DND-41 (cell line): ENCODE measurements around the gene IFRD2.

Source experiments
- ATAC-seq: fragments of 200-7000 bp; cut with Tn5 transposase; 3 replicates; pipeline ENCODE4 v1.9.1; 2021; ENCODE audit warnings: low read depth; ENCODE audit not compliant: insufficient read depth
- DNase-seq: peaks from one replicate; pipeline ENCODE4 v3.0.0-alpha.2; 2020
- H2AFZ ChIP-seq: 2 replicates; pipeline ENCODE4 v1.6.0; 2012; ENCODE audit warnings: low read depth, low read length
- H3K27ac ChIP-seq: 2 replicates; pipeline ENCODE4 v1.5.1; 2012; ENCODE audit warnings: low read length, inconsistent platforms
- H3K27me3 ChIP-seq: fragments of 200-600 bp; sonication (generic); 2 replicates; pipeline ENCODE4 v1.6.0; 2012; ENCODE audit warnings: low read length, mild to moderate bottlenecking, inconsistent platforms; ENCODE audit not compliant: insufficient read depth, poor library complexity
- H3K36me3 ChIP-seq: 2 replicates; pipeline ENCODE4 v1.5.1; 2012; ENCODE audit warnings: low read length, inconsistent platforms; ENCODE audit not compliant: insufficient read depth
- H3K4me1 ChIP-seq: 2 replicates; pipeline ENCODE4 v1.5.1; 2012; ENCODE audit warnings: mild to moderate bottlenecking, low read length; ENCODE audit not compliant: insufficient read depth
- H3K4me2 ChIP-seq: 2 replicates; pipeline ENCODE4 v1.6.0; 2012; ENCODE audit warnings: mild to moderate bottlenecking, moderate library complexity, low read length, inconsistent platforms; ENCODE audit not compliant: insufficient read depth
- H3K4me3 ChIP-seq, 2 experiments: fragments of 200-600 bp in 1 of 2; shearing (Covaris generic) in 1 of 2; 2 replicates each; pipeline ENCODE4 v1.5.1; 2012 to 2016; ENCODE audit warnings: inconsistent platforms in 2 of 2, low read length in 2 of 2, mild to moderate bottlenecking in 2 of 2, low read depth in 1 of 2, moderate library complexity in 1 of 2
- H3K79me2 ChIP-seq: 2 replicates; pipeline ENCODE4 v1.6.0; 2012; ENCODE audit warnings: low read length, inconsistent platforms; ENCODE audit not compliant: insufficient read depth
- H3K9ac ChIP-seq: 2 replicates; pipeline ENCODE4 v1.6.0; 2012; ENCODE audit warnings: low read depth, mild to moderate bottlenecking, inconsistent platforms, low read length, moderate library complexity
- H3K9me3 ChIP-seq: 2 replicates; pipeline ENCODE4 v1.5.1; 2012; ENCODE audit warnings: low read length, moderate library complexity, mild to moderate bottlenecking, inconsistent platforms; ENCODE audit not compliant: insufficient read depth, severe bottlenecking
- H4K20me1 ChIP-seq: 2 replicates; pipeline ENCODE4 v1.6.0; 2012; ENCODE audit warnings: low read length; ENCODE audit not compliant: insufficient read depth
- EZH2 ChIP-seq: IDR thresholded peaks from 3 replicates; pipeline ENCODE4 v1.6.1; 2012; ENCODE audit warnings: borderline replicate concordance, low read depth, mild to moderate bottlenecking, moderate library complexity, low read length, inconsistent platforms; ENCODE audit not compliant: severe bottlenecking
- TF ChIP-seq, protein P1 (sequence below): IDR thresholded peaks from 2 replicates; pipeline ENCODE4 v1.5.1; 2012; ENCODE audit warnings: borderline replicate concordance, low read length, moderate library complexity, mild to moderate bottlenecking; ENCODE audit not compliant: poor library complexity, severe bottlenecking; ENCODE audit errors: extremely low read depth

IFRD2 gene

DNA sequence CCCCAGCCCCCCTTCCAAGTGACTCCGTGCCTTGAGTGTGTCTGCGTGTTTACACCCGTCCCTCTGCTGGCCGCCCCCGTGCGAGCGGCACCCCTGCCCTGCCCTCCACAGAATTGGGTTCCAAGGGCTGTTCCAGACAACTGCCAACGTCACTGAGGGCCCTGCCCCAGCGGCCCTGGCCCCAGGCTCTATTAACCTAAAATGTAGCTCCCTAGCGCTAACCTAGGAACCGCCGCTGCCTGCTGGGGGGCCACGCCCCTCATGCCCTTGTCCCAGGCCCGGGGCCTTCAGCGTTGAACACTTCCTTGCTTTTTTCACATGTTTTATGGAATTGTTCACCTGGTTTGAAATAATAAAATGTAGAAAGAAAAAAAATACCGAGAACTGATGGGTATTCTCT is 33.2 kb downstream of the IFRD2 start:
- ATAC-seq = no peak
- H3K4me1 ChIP-seq = peaks cover 18% of the 10 kb centered on the region

DNA sequence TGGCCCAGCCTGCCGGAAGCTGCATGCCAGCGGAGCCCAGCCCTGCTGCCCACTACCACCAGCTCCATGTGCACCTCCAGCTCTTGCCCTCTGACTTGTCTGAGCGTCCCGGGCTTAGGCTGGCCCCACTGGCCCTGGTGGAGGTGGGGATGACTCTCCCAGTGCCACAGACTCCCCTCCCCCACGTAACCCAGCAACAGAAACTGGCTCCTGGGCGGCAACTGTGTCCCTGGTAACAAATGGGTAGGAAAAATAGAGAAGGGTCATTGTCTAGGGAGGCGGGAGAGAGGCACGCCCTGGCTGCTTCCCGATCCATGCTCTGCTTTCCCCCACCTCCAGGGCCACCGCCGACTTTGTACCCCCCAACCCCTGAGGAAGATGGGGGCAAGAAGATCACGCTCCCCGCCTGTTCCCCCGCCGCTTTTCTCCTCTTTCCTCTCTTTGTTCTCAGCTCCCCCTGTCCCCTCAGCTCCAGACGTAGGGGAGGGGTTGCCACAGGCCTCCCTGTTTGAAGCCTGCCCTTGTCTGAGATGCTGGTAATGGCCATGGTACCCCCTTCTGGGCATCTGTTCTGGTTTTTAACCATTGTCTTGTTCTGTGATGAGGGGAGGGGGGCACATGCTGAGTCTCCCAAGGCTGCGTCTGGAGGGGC is 34.1 kb downstream of the IFRD2 start:
- no peak overlapping the region for H2AFZ ChIP-seq
- H3K4me3 ChIP-seq = no peak overlapping the region
- no peak for ATAC-seq
- H3K4me2 ChIP-seq = no peak overlapping the region
- H3K9me3 ChIP-seq = no peaks in the 10 kb centered on the region
- no peak overlapping the region for H3K27ac ChIP-seq
- H3K4me1 ChIP-seq = peaks cover 18% of the 10 kb centered on the region
- peaks cover 48% of the 10 kb centered on the region for H3K36me3 ChIP-seq
- no peak for DNase-seq
- peaks cover 5% of the 10 kb centered on the region; the same call in 1 of the 2 replicates for H3K79me2 ChIP-seq
- H3K9ac ChIP-seq = no peak overlapping the region
- H4K20me1 ChIP-seq = peaks cover 32% of the 10 kb centered on the region
- no peaks in the 10 kb centered on the region for H3K27me3 ChIP-seq
- TF ChIP-seq, protein P1, sequence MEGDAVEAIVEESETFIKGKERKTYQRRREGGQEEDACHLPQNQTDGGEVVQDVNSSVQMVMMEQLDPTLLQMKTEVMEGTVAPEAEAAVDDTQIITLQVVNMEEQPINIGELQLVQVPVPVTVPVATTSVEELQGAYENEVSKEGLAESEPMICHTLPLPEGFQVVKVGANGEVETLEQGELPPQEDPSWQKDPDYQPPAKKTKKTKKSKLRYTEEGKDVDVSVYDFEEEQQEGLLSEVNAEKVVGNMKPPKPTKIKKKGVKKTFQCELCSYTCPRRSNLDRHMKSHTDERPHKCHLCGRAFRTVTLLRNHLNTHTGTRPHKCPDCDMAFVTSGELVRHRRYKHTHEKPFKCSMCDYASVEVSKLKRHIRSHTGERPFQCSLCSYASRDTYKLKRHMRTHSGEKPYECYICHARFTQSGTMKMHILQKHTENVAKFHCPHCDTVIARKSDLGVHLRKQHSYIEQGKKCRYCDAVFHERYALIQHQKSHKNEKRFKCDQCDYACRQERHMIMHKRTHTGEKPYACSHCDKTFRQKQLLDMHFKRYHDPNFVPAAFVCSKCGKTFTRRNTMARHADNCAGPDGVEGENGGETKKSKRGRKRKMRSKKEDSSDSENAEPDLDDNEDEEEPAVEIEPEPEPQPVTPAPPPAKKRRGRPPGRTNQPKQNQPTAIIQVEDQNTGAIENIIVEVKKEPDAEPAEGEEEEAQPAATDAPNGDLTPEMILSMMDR = no peak
- TF ChIP-seq EZH2 = no peak

More for the DNA sequence above, 33.2 kb downstream of the IFRD2 start:
- Histone ChIP-seq H3K4me3 (no peak overlapping the region), H3K27ac (no peak overlapping the region), H2AFZ (no peak overlapping the region), H3K9ac (no peak overlapping the region), H3K36me3 (peaks cover 40% of the 10 kb centered on the region), H3K79me2 (0 out of 2 replicates have a peak, but pooled peaks cover 2% of the 10 kb centered on the region), H3K4me2 (no peak overlapping the region), H3K9me3 (no peaks in the 10 kb centered on the region), H4K20me1 (peaks cover 27% of the 10 kb centered on the region), H3K27me3 (no peaks in the 10 kb centered on the region)
- DNase-seq = no peak
- no peak for TF ChIP-seq EZH2
- TF ChIP-seq, protein P1 = peak; percentile 22

DNA sequence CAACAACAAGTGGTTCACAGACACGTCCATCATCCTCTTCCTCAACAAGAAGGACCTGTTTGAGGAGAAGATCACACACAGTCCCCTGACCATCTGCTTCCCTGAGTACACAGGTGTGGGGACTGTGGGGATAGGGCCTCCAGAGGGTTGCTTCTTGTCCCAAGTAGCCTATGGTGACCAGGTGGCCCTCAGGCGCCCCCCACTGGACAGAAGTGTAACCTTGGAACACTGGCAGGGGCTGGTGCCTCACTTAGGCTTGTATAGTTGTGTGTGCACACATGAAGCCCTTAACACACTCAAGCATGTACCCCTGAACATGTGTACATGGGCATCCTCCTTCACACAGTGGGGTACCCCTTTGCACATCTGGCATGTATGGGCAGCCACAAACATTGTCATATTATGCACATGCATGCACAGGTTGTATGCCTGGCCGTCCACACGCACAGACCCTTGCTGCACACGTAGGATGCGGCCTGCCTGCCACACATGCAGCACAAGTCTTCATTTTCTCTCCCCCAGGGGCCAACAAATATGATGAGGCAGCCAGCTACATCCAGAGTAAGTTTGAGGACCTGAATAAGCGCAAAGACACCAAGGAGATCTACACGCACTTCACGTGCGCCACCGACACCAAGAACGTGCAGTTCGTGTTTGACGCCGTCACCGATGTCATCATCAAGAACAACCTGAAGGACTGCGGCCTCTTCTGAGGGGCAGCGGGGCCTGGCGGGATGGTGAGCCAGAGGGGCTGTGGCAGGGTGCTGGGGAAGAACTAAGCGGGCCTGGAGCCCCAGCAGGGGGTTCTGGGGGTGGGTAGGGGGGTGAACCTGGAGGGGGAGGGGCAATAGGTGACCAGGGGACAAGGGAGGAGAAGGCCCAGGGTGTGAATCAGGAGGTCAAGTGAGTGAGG is 35.0 kb downstream of the IFRD2 start:
- ATAC-seq (no peak), DNase-seq (peak; percentile 45)
- Histone ChIP-seq H4K20me1 (peaks cover 41% of the 10 kb centered on the region), H3K4me1 (peaks cover 18% of the 10 kb centered on the region), H3K4me2 (no peak overlapping the region), H3K27ac (no peak overlapping the region), H2AFZ (no peak overlapping the region), H3K27me3 (no peaks in the 10 kb centered on the region), H3K9me3 (no peaks in the 10 kb centered on the region), H3K9ac (no peak overlapping the region), H3K36me3 (peaks cover 57% of the 10 kb centered on the region), H3K4me3 (no peak overlapping the region), H3K79me2 (peaks cover 12% of the 10 kb centered on the region)
- TF ChIP-seq, protein P1 = peak; percentile 66
- TF ChIP-seq EZH2 = no peak
